Activated CD8-positive, alpha-beta memory T cell treated with anti-CD3 and anti-CD28 coated beads, Interleukin-2, amount 50 U/mL, for 4 hours (primary cell): Measurements from ENCODE around the gene GHRHR.

Experiments used
- DNase-seq: peaks from one replicate; pipeline ENCODE4 v3.0.0-alpha.2; 2020

The GHRHR gene

GRCh38 chr7:30968747-30969603 is 5.2 kb downstream of the GHRHR start:
- DNase-seq: no peak

GRCh38 chr7:30969604-30969970 is 5.8 kb downstream of the GHRHR start:
- DNase-seq: no peak

GRCh38 chr7:30970074-30970473 is 6.3 kb downstream of the GHRHR start:
- no peak for DNase-seq

GRCh38 chr7:30970594-30971094 is 6.9 kb downstream of the GHRHR start:
- no peak for DNase-seq

GRCh38 chr7:30971440-30971839 is 7.7 kb downstream of the GHRHR start:
- DNase-seq: no peak

- no peak for DNase-seq
These were observed 8.2 kb downstream of the GHRHR start for GRCh38 chr7:30971840-30972563.

GRCh38 chr7:30973292-30973691 is 9.5 kb downstream of the GHRHR start:
- no peak for DNase-seq

- no peak for DNase-seq
These were observed 10.2 kb downstream of the GHRHR start for GRCh38 chr7:30973791-30974604.

- DNase-seq: no peak
These were observed 11.0 kb downstream of the GHRHR start for GRCh38 chr7:30974605-30975255.

GRCh38 chr7:30975256-30975899 is 11.6 kb downstream of the GHRHR start:
- DNase-seq: no peak

- DNase-seq: no peak
These were observed 12.6 kb downstream of the GHRHR start for GRCh38 chr7:30976381-30976780.

GRCh38 chr7:30977222-30977621 is 13.5 kb downstream of the GHRHR start:
- DNase-seq: no peak

GRCh38 chr7:30977896-30978564 is 14.3 kb downstream of the GHRHR start:
- DNase-seq: no peak

GRCh38 chr7:30979027-30979426 is 15.3 kb downstream of the GHRHR start:
- no peak for DNase-seq

GRCh38 chr7:30980194-30980593 is 16.4 kb downstream of the GHRHR start:
- no peak for DNase-seq

- DNase-seq: no peak
These were observed 17.0 kb downstream of the GHRHR start for GRCh38 chr7:30980751-30981150.

GRCh38 chr7:30983042-30983913 is 19.5 kb downstream of the GHRHR start:
- DNase-seq: peak; percentile 73

- DNase-seq: no peak
These were observed 20.1 kb downstream of the GHRHR start for GRCh38 chr7:30983914-30984247.

- DNase-seq: no peak
These were observed 20.8 kb downstream of the GHRHR start for GRCh38 chr7:30984359-30985107.

- no peak for DNase-seq
These were observed 22.0 kb downstream of the GHRHR start for GRCh38 chr7:30985756-30986155.
